Heart left ventricle (tissue), 16 donors: Measurements from ENCODE around the gene BBC3. TPM values are rescaled to one million over a fixed set of nuclear protein-coding genes. Genes with fewer than 3 reads are reported as not detected.

Experiments
- ATAC-seq, 4 donors: fragments of 200-7000 bp; cut with Tn5 transposase; one replicate each; pipeline ENCODE4 v1.9.1; 2020 to 2022; ENCODE audit warnings: moderate library complexity in 4 of 4, mild to moderate bottlenecking in 3 of 4, moderate number of reproducible peaks in 1 of 4
- DNase-seq, 5 donors: peaks; one replicate each; pipeline ENCODE4 v3.0.0-alpha.2; 2020
- H3K27ac ChIP-seq, 12 donors: fragments of 200-600 bp; sonication (generic) in 4 of 12; one replicate each; pipeline versions ENCODE4 v1.5.0 to v1.8.0; 2016 to 2022; ENCODE audit warnings: mild to moderate bottlenecking in 2 of 12
- H3K27me3 ChIP-seq, 9 donors: fragments of 200-600 bp; sonication (generic) in 2 of 9; one replicate each; pipeline versions ENCODE4 v1.5.1 to v1.8.0; 2016 to 2022; ENCODE audit warnings: mild to moderate bottlenecking in 3 of 9
- H3K36me3 ChIP-seq, 9 donors: fragments of 200-600 bp; sonication (generic) in 2 of 9; one replicate each; pipeline versions ENCODE4 v1.5.0 to v1.8.0; 2018 to 2022; ENCODE audit warnings: mild to moderate bottlenecking in 2 of 9
- H3K4me1 ChIP-seq, 12 donors: fragments of 200-600 bp; sonication (generic) in 4 of 12; one replicate each; pipeline versions ENCODE4 v1.5.0 to v1.8.0; 2016 to 2022; ENCODE audit warnings: mild to moderate bottlenecking in 3 of 12
- H3K4me3 ChIP-seq, 12 donors: fragments of 200-600 bp; sonication (generic) in 4 of 12; one replicate each; pipeline versions ENCODE4 v1.5.0 to v1.8.0; 2017 to 2022; ENCODE audit warnings: mild to moderate bottlenecking in 9 of 12, moderate library complexity in 4 of 12
- H3K9me3 ChIP-seq, 12 donors: fragments of 200-600 bp; sonication (generic) in 4 of 12; one replicate each; pipeline versions ENCODE4 v1.5.0 to v1.8.0; 2016 to 2022; ENCODE audit warnings: mild to moderate bottlenecking in 1 of 12
- CTCF ChIP-seq, 12 donors: fragments of 200-600 bp; sonication (generic) in 4 of 12; IDR thresholded peaks; one replicate each; pipeline versions ENCODE4 v1.5.0 to v1.8.0; 2018 to 2022; ENCODE audit warnings: antibody characterized with exemption in 12 of 12, mild to moderate bottlenecking in 5 of 12
- POLR2A ChIP-seq, 2 donors: fragments of 450-650 bp; IDR thresholded peaks; one replicate each; pipeline ENCODE4 v1.6.1; 2017; ENCODE audit warnings: antibody characterized with exemption in 2 of 2, mild to moderate bottlenecking in 2 of 2, moderate library complexity in 2 of 2
- WGBS, 4 donors: extraction: QIAGEN DNeasy Blood & Tissue Kit in 2 of 4; methylation state at CpG; one replicate each; pipeline versions ENCODE4 v1.1.5 to v1.1.7; 2013 to 2018; 5-methylcytosine and 5-hydroxymethylcytosine counted together
- intact Hi-C, 10 donors: fragments of 100-400 bp; cut with DNase I; formaldehyde crosslinking; loops; one replicate each; pipeline versions ENCODE4 v1.11.1 to v1.14.2; 2022
- polyA plus RNA-seq, 2 donors: library from polyadenylated mRNA; stranded (reverse); fragments of 200-250 nt; gene quantifications; one replicate each; pipeline ENCODE4 v1.2.3, GENCODE V29; 2013
- total RNA-seq, 9 donors: library from RNA; depleted of rRNA in 2 of 9; stranded (reverse); fragments of >200 nt in 2 of 9; fragmentation: NEBNext Ultra II Directional in 3 of 9; extraction: Animal tissue kit (Norgen Biotek cat#: 25700) in 3 of 9; gene quantifications; one replicate each; pipeline versions ENCODE4 v1.1.0 to v1.2.4, GENCODE V29; 2016 to 2023
- donor health status: ischemic (EF 13 %, LVEDD 7.1; RV severe dilation, severe dysfunction).
- donor health status: healthy with polysubstance abuse.
- donor health status: DM: no; HTN: yes; CAD: no.
- donor health status: DM: no; HTN: no; CAD: no.
- donor health status: ischemic (EF 25% LVEDD 6.9; RV normal size, moderate dysfunction).
- donor health status: ischemic (EF 25% LVEDD 5.7; RV mildly dilated, moderate dysfunction).
- donor health status: healthy.
- donor health status: DM: yes; HTN: yes; CAD: no.
- donor health status: ischemic (EF 35%, LVEDD 5.7; RV mildly dilated, moderate dysfunction).
- donor health status: nonischemic (EF 11% LVEDD 7.7; RV severe dilation, severe dysfunction).
- donor health status: DM: yes; HTN: yes; CAD: no.
- donor health status: PGD.
- donor health status: ischemic (EF 29% LVEDD 5.4; RV normal size, mild dysfunction).
- donor health status: nonischemic (EF 23%, LVEDD 6.1; RV moderate dilation, normal function).

Gene BBC3
- total and polyA plus RNA-seq, 11 donors: 1.9 to 5.4 (median 4.6) TPM

- 7 to 45% (median 10%) methylated on average over 6 to 51 of the region's 51 CpGs for WGBS, 4 donors
- DNase-seq (peak; percentile 90 to 95 (median 92)), ATAC-seq (peak; percentile 32 to 49 (median 48))
- TF ChIP-seq POLR2A (IDR thresholded peaks at IDR 0.05) (no peak), CTCF (IDR thresholded peaks at IDR 0.05) (no peak)
- Histone ChIP-seq H3K27me3 (no peaks in the 10 kb centered on the region), H3K4me3 (peak overlapping the region; percentile 72 to 99 (median 96)), H3K36me3 (no peaks in the 10 kb centered on the region), H3K27ac (peak overlapping the region; percentile 36 to 100 (median 82)), H3K9me3 (no peaks in the 10 kb centered on the region), H3K4me1 (peaks cover 0 to 58% (median 32%) of the 10 kb centered on the region in 12 donors)
- intact Hi-C loops: loop anchor here in 1 of 10 donors (2.0 kb wide), 1 partner anchor 13 kb away; no protein-coding TSS in a partner anchor
Measured at GRCh38 chr19:47231215-47232054, 436 bp upstream of the BBC3 start.

GRCh38 chr19:47230054-47230920 is 712 bp downstream of the BBC3 start:
- H3K4me1 ChIP-seq: peaks cover 0 to 66% (median 36%) of the 10 kb centered on the region in 12 donors
- ATAC-seq: no peak
- intact Hi-C loops: loop anchor here in 1 of 10 donors (2.0 kb wide), 1 partner anchor 15 kb away; no protein-coding TSS in a partner anchor

GRCh38 chr19:47229676-47230053 is 1.3 kb downstream of the BBC3 start:
- no peak for ATAC-seq
- intact Hi-C loops: loop anchor here in 2 of 10 donors (2.0 to 5.0 kb wide), 2 partner anchors 15 to 72 kb away; no protein-coding TSS in a partner anchor
- Histone ChIP-seq H3K9me3 (no peaks in the 10 kb centered on the region), H3K27me3 (no peaks in the 10 kb centered on the region), H3K4me1 (peaks cover 0 to 67% (median 36%) of the 10 kb centered on the region in 12 donors), H3K36me3 (peaks cover 0 to 10% (median 0%) of the 10 kb centered on the region in 9 donors), H3K27ac (peak overlapping the region in 11 of 12 donors; percentile 61 to 100 (median 99)), H3K4me3 (peak overlapping the region; percentile 72 to 99 (median 96))
- TF ChIP-seq CTCF (IDR thresholded peaks at IDR 0.05) (no peak), POLR2A (IDR thresholded peaks at IDR 0.05) (no peak)
- WGBS, 4 donors: 3 to 11% (median 7%) methylated on average over 9 of the region's 9 CpGs
- no peak for DNase-seq

More at GRCh38 chr19:47230054-47230920, 712 bp downstream of the BBC3 start:
- peak overlapping the region; percentile 61 to 100 (median 96) for H3K27ac ChIP-seq
- WGBS, 4 donors: 1 to 4% (median 3%) methylated on average over 17 to 84 of the region's 84 CpGs
- peak overlapping the region; percentile 72 to 99 (median 96) for H3K4me3 ChIP-seq
- H3K36me3 ChIP-seq: peaks cover 0 to 4% (median 0%) of the 10 kb centered on the region in 9 donors
- TF ChIP-seq CTCF (IDR thresholded peaks at IDR 0.05) (peak; percentile 67 to 97 (median 82)), POLR2A (IDR thresholded peaks at IDR 0.05) (no peak)
- no peaks in the 10 kb centered on the region for H3K9me3 ChIP-seq
- peak; percentile 55 to 88 (median 76) for DNase-seq
- no peaks in the 10 kb centered on the region for H3K27me3 ChIP-seq
